Cerebellar cortex (tissue), 1 donor: Measurements from ENCODE around the gene C16orf89.
"Not testable (repeated sequence)": the region's sequence is repeated elsewhere in the genome, so short reads cannot be mapped to it uniquely, and the experiment has no call there.

ENCODE experiments used
- DNase-seq: peaks from one replicate; pipeline ENCODE4 v3.0.0-alpha.2; 2015; ENCODE audit warnings: low spot score

The C16orf89 gene

GRCh38 chr16:5065813-5066212 lies at the start of gene C16orf89:
TSS of gene C16orf89 (minus strand) at chr16:5065956. CDS start at chr16:5065908, 48 bp downstream.
- DNase-seq: peak; percentile 63

- not testable (repeated sequence) for DNase-seq
Measured at GRCh38 chr16:5110933-5111332, 45.2 kb upstream of the C16orf89 start.

GRCh38 chr16:5108505-5109158 lies 42.9 kb upstream of the C16orf89 start:
- no peak for DNase-seq

- not testable (repeated sequence) for DNase-seq
Measured at GRCh38 chr16:5105039-5105438, 39.3 kb upstream of the C16orf89 start.

- not testable (repeated sequence) for DNase-seq
Measured at GRCh38 chr16:5103296-5104032, 37.7 kb upstream of the C16orf89 start.

- not testable (repeated sequence) for DNase-seq
Measured at GRCh38 chr16:5099174-5099573, 33.4 kb upstream of the C16orf89 start.

GRCh38 chr16:5098221-5099159 lies 32.7 kb upstream of the C16orf89 start:
- DNase-seq: peak; percentile 72

GRCh38 chr16:5097470-5098220 lies 31.9 kb upstream of the C16orf89 start, which contains the start of gene EEF2KMT:
TSS of gene EEF2KMT (minus strand) at chr16:5097795. CDS start at chr16:5097739, 56 bp downstream.
- peak; percentile 100 for DNase-seq

GRCh38 chr16:5097061-5097469 lies 31.3 kb upstream of the C16orf89 start:
- DNase-seq: peak; percentile 19

GRCh38 chr16:5096437-5097060 lies 30.8 kb upstream of the C16orf89 start:
- DNase-seq: not testable (repeated sequence)

GRCh38 chr16:5095145-5095830 lies 29.5 kb upstream of the C16orf89 start:
- not testable (repeated sequence) for DNase-seq

- not testable (repeated sequence) for DNase-seq
Measured at GRCh38 chr16:5093746-5094145, 28.0 kb upstream of the C16orf89 start.

GRCh38 chr16:5093081-5093480 lies 27.3 kb upstream of the C16orf89 start:
- not testable (repeated sequence) for DNase-seq

GRCh38 chr16:5090592-5090991 lies 24.8 kb upstream of the C16orf89 start:
- DNase-seq: not testable (repeated sequence)

- not testable (repeated sequence) for DNase-seq
Measured at GRCh38 chr16:5089911-5090555, 24.3 kb upstream of the C16orf89 start.

- not testable (repeated sequence) for DNase-seq
Measured at GRCh38 chr16:5088936-5089335, 23.2 kb upstream of the C16orf89 start.

GRCh38 chr16:5088086-5088790 lies 22.5 kb upstream of the C16orf89 start:
- DNase-seq: not testable (repeated sequence)

- not testable (repeated sequence) for DNase-seq
Measured at GRCh38 chr16:5085716-5086115, 20.0 kb upstream of the C16orf89 start.

- peak; percentile 55 for DNase-seq
Measured at GRCh38 chr16:5084802-5085201, 19.0 kb upstream of the C16orf89 start.
